Measurements from ENCODE around the gene WNT6.

- TF ChIP-seq, protein P1, sequence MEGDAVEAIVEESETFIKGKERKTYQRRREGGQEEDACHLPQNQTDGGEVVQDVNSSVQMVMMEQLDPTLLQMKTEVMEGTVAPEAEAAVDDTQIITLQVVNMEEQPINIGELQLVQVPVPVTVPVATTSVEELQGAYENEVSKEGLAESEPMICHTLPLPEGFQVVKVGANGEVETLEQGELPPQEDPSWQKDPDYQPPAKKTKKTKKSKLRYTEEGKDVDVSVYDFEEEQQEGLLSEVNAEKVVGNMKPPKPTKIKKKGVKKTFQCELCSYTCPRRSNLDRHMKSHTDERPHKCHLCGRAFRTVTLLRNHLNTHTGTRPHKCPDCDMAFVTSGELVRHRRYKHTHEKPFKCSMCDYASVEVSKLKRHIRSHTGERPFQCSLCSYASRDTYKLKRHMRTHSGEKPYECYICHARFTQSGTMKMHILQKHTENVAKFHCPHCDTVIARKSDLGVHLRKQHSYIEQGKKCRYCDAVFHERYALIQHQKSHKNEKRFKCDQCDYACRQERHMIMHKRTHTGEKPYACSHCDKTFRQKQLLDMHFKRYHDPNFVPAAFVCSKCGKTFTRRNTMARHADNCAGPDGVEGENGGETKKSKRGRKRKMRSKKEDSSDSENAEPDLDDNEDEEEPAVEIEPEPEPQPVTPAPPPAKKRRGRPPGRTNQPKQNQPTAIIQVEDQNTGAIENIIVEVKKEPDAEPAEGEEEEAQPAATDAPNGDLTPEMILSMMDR (IDR thresholded peaks at IDR 0.05): no peak
- TF ChIP-seq POLR2A (IDR thresholded peaks at IDR 0.05): no peak
Measured at GRCh38 chr2:218839888-218840287, 19.7 kb upstream of the WNT6 start.

Data from thyroid gland (tissue), 4 donors.